Suppressor macrophage treated with lipopolysaccharide for 4 hours (primary cell): ENCODE results near the gene KLHDC10.
"Not testable (repeated sequence)": the region's sequence is repeated elsewhere in the genome, so short reads cannot be mapped to it uniquely, and the experiment has no call there.

Experiments used
- DNase-seq: peaks from one replicate; pipeline ENCODE4 v3.0.0-alpha.2; 2020

Gene KLHDC10

GRCh38 chr7:130069978-130070860 lies at the start of gene KLHDC10:
Gene KLHDC10, plus strand, starts transcription at chr7:130070534. Its CDS starts 110 bp downstream, at chr7:130070644.
- peak; percentile 98 for DNase-seq

- no peak for DNase-seq
Observed at GRCh38 chr7:130021105-130021834, 49.1 kb upstream of the KLHDC10 start.

GRCh38 chr7:130022115-130022514 lies 48.2 kb upstream of the KLHDC10 start:
- no peak for DNase-seq

- no peak for DNase-seq
Observed at GRCh38 chr7:130022623-130023175, 47.6 kb upstream of the KLHDC10 start.

GRCh38 chr7:130024390-130024789 lies 45.9 kb upstream of the KLHDC10 start:
- DNase-seq, result peak; percentile 49

GRCh38 chr7:130032698-130033097 lies 37.6 kb upstream of the KLHDC10 start:
- DNase-seq, result no peak

GRCh38 chr7:130037703-130038102 lies 32.6 kb upstream of the KLHDC10 start:
- no peak for DNase-seq

GRCh38 chr7:130040576-130040975 lies 29.8 kb upstream of the KLHDC10 start:
- DNase-seq, result no peak

GRCh38 chr7:130047831-130048230 lies 22.5 kb upstream of the KLHDC10 start:
- DNase-seq, result no peak

GRCh38 chr7:130048906-130049305 lies 21.4 kb upstream of the KLHDC10 start:
- no peak for DNase-seq

GRCh38 chr7:130052250-130052649 lies 18.1 kb upstream of the KLHDC10 start:
- not testable (repeated sequence) for DNase-seq

GRCh38 chr7:130055198-130055597 lies 15.1 kb upstream of the KLHDC10 start:
- not testable (repeated sequence) for DNase-seq

- DNase-seq, result no peak
Observed at GRCh38 chr7:130062246-130062645, 8.1 kb upstream of the KLHDC10 start.

- DNase-seq, result peak; percentile 78
Observed at GRCh38 chr7:130063036-130063435, 7.3 kb upstream of the KLHDC10 start.

- not testable (repeated sequence) for DNase-seq
Observed at GRCh38 chr7:130064580-130064926, 5.8 kb upstream of the KLHDC10 start.

GRCh38 chr7:130065500-130066152 lies 4.7 kb upstream of the KLHDC10 start:
- no peak for DNase-seq

- DNase-seq, result no peak
Observed at GRCh38 chr7:130069179-130069977, 956 bp upstream of the KLHDC10 start.

GRCh38 chr7:130070861-130071622 lies 708 bp downstream of the KLHDC10 start:
- DNase-seq, result no peak

GRCh38 chr7:130071701-130072622 lies 1.6 kb downstream of the KLHDC10 start:
- DNase-seq, result peak; percentile 82

GRCh38 chr7:130079846-130080394 lies 9.6 kb downstream of the KLHDC10 start:
- no peak for DNase-seq
